SK-N-SH (cell line): ENCODE results near the gene ASH1L. TPM values are rescaled to one million over a fixed set of nuclear protein-coding genes. Genes with fewer than 3 reads are reported as not detected.
"Not testable (repeated sequence)": the region's sequence is repeated elsewhere in the genome, so short reads cannot be mapped to it uniquely, and the experiment has no call there.

Source experiments
- CTCF ChIA-PET: fragments of 300-600, 350-600 bp; formaldehyde crosslinking; extraction: SDS; loops from one replicate; lab custom pipeline; 2021; lab: Yijun Ruan, JAX
- POLR2A ChIA-PET: fragments of 350-600 bp; sonication (Branson Sonifier 250); formaldehyde crosslinking; extraction: SDS; loops from one replicate; lab custom pipeline; 2020; ENCODE audit warnings: antibody characterized with exemption, inconsistent platforms; lab: Yijun Ruan, JAX
- DNase-seq: peaks from one replicate; pipeline ENCODE4 v3.0.0; 2012
- H2AFZ ChIP-seq: fragments of 200-600 bp; sonication (generic); 2 replicates; pipeline ENCODE4 v1.8.1; 2016; ENCODE audit warnings: antibody characterized with exemption, mild to moderate bottlenecking, low read depth
- H3F3A ChIP-seq: fragments of 200-600 bp; sonication (generic); replicated peaks from 2 replicates; pipeline ENCODE3; 2016; ENCODE audit warnings: antibody characterized with exemption, mild to moderate bottlenecking; ENCODE audit not compliant: insufficient read depth
- H3K27ac ChIP-seq, 2 experiments: fragments of 200-500 bp in 1 of 2; fragments of 200-600 bp in 1 of 2; sonication (Bioruptor generic) in 1 of 2; sonication (generic), shearing (Covaris generic) in 1 of 2; 2 replicates each; pipeline versions ENCODE4 v1.5.1 to v1.6.1; 2014 to 2016; ENCODE audit warnings: low read depth in 2 of 2, inconsistent platforms in 1 of 2, low read length in 1 of 2, mild to moderate bottlenecking in 1 of 2, mixed read lengths in 1 of 2
- H3K27me3 ChIP-seq: fragments of 200-600 bp; sonication (generic), shearing (Covaris generic); 2 replicates; pipeline ENCODE4 v1.6.1; 2016; ENCODE audit warnings: mixed run types; ENCODE audit not compliant: insufficient read depth
- H3K36me3 ChIP-seq, 2 experiments: fragments of 200-500 bp in 1 of 2; fragments of 200-600 bp in 1 of 2; sonication (Bioruptor generic) in 1 of 2; sonication (generic) in 1 of 2; replicated peaks in 1 of 2; 2 replicates each; pipeline versions ENCODE3 to v1.5.1; 2014 to 2016; ENCODE audit warnings: low read length in 1 of 2, mild to moderate bottlenecking in 1 of 2; ENCODE audit not compliant: insufficient read depth in 2 of 2, control insufficient read depth in 1 of 2
- H3K4me1 ChIP-seq, 2 experiments: fragments of 200-500 bp in 1 of 2; fragments of 200-600 bp in 1 of 2; sonication (Bioruptor generic) in 1 of 2; sonication (generic), shearing (Covaris generic) in 1 of 2; 2 replicates each; pipeline versions ENCODE4 v1.5.1 to v1.6.1; 2014 to 2016; ENCODE audit warnings: low read depth in 1 of 2, low read length in 1 of 2, mixed run types in 1 of 2; ENCODE audit not compliant: insufficient read depth in 2 of 2, control insufficient read depth in 1 of 2
- H3K4me2 ChIP-seq: fragments of 200-600 bp; sonication (generic), shearing (Covaris generic); 2 replicates; pipeline ENCODE4 v1.6.1; 2017; ENCODE audit warnings: mixed run types
- H3K4me3 ChIP-seq, 2 experiments: fragments of 200-500 bp in 1 of 2; fragments of 200-600 bp in 1 of 2; sonication (Bioruptor generic) in 1 of 2; sonication (generic), shearing (Covaris generic) in 1 of 2; 2 replicates each; pipeline versions ENCODE4 v1.5.1 to v1.8.1; 2014 to 2016; ENCODE audit warnings: low read depth in 2 of 2, inconsistent platforms in 1 of 2, low read length in 1 of 2, mild to moderate bottlenecking in 1 of 2, mixed read lengths in 1 of 2, moderate library complexity in 1 of 2
- H3K79me2 ChIP-seq: fragments of 200-600 bp; sonication (generic); 2 replicates; pipeline ENCODE4 v1.8.1; 2017; ENCODE audit warnings: mild to moderate bottlenecking; ENCODE audit not compliant: insufficient read depth
- H3K9ac ChIP-seq: fragments of 200-600 bp; sonication (generic); 2 replicates; pipeline ENCODE4 v1.6.1; 2017; ENCODE audit warnings: mixed run types
- H3K9me2 ChIP-seq: fragments of 200-600 bp; sonication (generic); 2 replicates; pipeline ENCODE4 v1.6.1; 2017; ENCODE audit warnings: mixed run types
- H3K9me3 ChIP-seq: fragments of 200-600 bp; sonication (generic); 2 replicates; pipeline ENCODE4 v1.6.1; 2017; ENCODE audit warnings: mixed run types, mild to moderate bottlenecking, moderate library complexity
- H4K20me1 ChIP-seq: fragments of 200-600 bp; sonication (generic); 2 replicates; pipeline ENCODE4 v1.6.1; 2017; ENCODE audit warnings: mild to moderate bottlenecking, mixed run types; ENCODE audit not compliant: insufficient read depth
- CHD2 ChIP-seq: fragments of 150-350 bp; IDR thresholded peaks from 2 replicates; pipeline ENCODE4 v1.6.1; 2018; ENCODE audit warnings: low read length; ENCODE audit not compliant: partially characterized antibody
- EP300 ChIP-seq, 2 experiments: IDR thresholded peaks; 2 replicates each; pipeline versions ENCODE4 v1.4.0 to v1.6.1; 2012; ENCODE audit warnings: borderline replicate concordance in 1 of 2, low read depth in 1 of 2, low read length in 1 of 2
- EZH2phosphoT487 ChIP-seq: fragments of 200-600 bp; sonication (generic); IDR thresholded peaks from 2 replicates; pipeline ENCODE4 v1.6.1; 2017; ENCODE audit warnings: low read depth, mixed run types, mild to moderate bottlenecking, antibody characterized with exemption, moderate library complexity, borderline replicate concordance
- FOXJ3 ChIP-seq: sonication (generic); formaldehyde crosslinking; IDR thresholded peaks from 2 replicates; pipeline ENCODE4 v1.5.1; 2020; ENCODE audit warnings: mild to moderate bottlenecking, missing genetic modification reagents
- GABPA ChIP-seq: IDR thresholded peaks from 2 replicates; pipeline ENCODE4 v1.4.0; 2012; ENCODE audit warnings: low read depth, mild to moderate bottlenecking
- NFIC ChIP-seq: IDR thresholded peaks from 2 replicates; pipeline ENCODE4 v1.4.0; 2012; ENCODE audit warnings: borderline replicate concordance
- RAD21 ChIP-seq: IDR thresholded peaks from 2 replicates; pipeline ENCODE4 v1.6.1; 2012; ENCODE audit warnings: mild to moderate bottlenecking, low read length
- RXRA ChIP-seq: IDR thresholded peaks from 2 replicates; pipeline ENCODE4 v1.4.0; 2012; ENCODE audit warnings: low read depth, mild to moderate bottlenecking, borderline replicate concordance
- SIN3A ChIP-seq: IDR thresholded peaks from 2 replicates; pipeline ENCODE4 v1.6.1; 2012; ENCODE audit warnings: low read depth, mild to moderate bottlenecking, low read length, moderate library complexity, borderline replicate concordance
- TEAD4 ChIP-seq: IDR thresholded peaks from 2 replicates; pipeline ENCODE4 v1.4.0; 2012; ENCODE audit warnings: mild to moderate bottlenecking, borderline replicate concordance; ENCODE audit not compliant: insufficient read depth
- WGBS: methylation state at CpG from one replicate; pipeline ENCODE4 v1.1.6; 2017; ENCODE audit warnings: low lambda C conversion rate; 5-methylcytosine and 5-hydroxymethylcytosine counted together
- polyA plus RNA-seq, 3 experiments: library from polyadenylated mRNA; depleted of rRNA; stranded (reverse); fragments of >200 nt; gene quantifications; 2 replicates each; pipeline ENCODE4 v1.2.3, GENCODE V29; 2012
- TF ChIP-seq, protein P1 (sequence below): fragments of 150-350 bp; IDR thresholded peaks from 2 replicates; pipeline ENCODE4 v1.6.1; 2016; ENCODE audit warnings: mild to moderate bottlenecking, low read depth, low read length
- TF ChIP-seq, protein P2 (sequence below): fragments of 200-600 bp; sonication (generic); IDR thresholded peaks from 2 replicates; pipeline ENCODE4 v1.6.1; 2017; ENCODE audit warnings: antibody characterized with exemption, mild to moderate bottlenecking, moderate library complexity
- TF ChIP-seq, protein P3 (sequence below): IDR thresholded peaks from 2 replicates; pipeline ENCODE4 v1.4.0; 2012; ENCODE audit warnings: low read depth

Gene ASH1L
- polyA plus RNA-seq, 1 of the 3 experiments (the other 2 are of a cell fraction), result 13.4 TPM

DNA sequence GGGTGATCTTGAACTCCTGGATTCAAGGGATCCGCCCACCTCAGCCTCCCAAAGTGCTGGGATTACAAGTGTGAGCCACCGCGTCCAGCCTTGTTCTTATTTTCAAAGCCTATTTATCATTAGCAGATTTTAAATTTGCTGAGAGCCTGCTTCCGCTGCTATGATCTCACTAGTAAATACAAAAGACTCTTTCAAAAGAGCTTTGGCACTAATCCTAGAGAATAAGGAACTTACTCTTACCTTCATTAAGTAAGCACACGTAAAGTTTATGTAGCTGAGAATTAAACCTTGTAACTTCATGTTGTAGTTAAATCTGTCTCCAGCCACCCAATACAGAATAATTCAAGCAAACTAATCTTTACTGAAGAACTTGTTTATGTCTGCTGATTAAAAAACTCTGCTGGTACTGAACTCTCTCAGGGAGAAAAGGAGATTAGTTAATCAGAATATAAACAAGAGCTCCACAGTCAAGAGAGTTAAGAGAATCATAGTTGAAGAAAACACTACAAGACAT is 169.6 kb downstream of the ASH1L start:
- no peaks in the 10 kb centered on the region for H3K9me3 ChIP-seq
- POLR2A ChIA-PET, result no interaction called here
- no peaks in the 10 kb centered on the region for H3K9me2 ChIP-seq
- TF ChIP-seq TEAD4 (no peak), SIN3A (no peak), CHD2 (no peak), EZH2phosphoT487 (no peak)
- H3K9ac ChIP-seq, result no peak overlapping the region
- no peaks in the 10 kb centered on the region for H3K4me1 ChIP-seq
- peaks cover 14 to 37% of the 10 kb centered on the region in 2 experiments for H3K36me3 ChIP-seq
- no peaks in the 10 kb centered on the region; the same call in 1 of the 2 replicates for H3K79me2 ChIP-seq
- WGBS, result 97% methylated on average over 5 of the region's 5 CpGs
- H4K20me1 ChIP-seq, result no peaks in the 10 kb centered on the region; the same call in 1 of the 2 replicates
- no peak overlapping the region for H2AFZ ChIP-seq
- no peak overlapping the region for H3K27ac ChIP-seq
- CTCF ChIA-PET, result interaction anchor here (0.6 to 1.2 kb wide), 2 partner anchors 111 to 117 kb away, joined by 3 read pairs; no protein-coding TSS in a partner anchor
- DNase-seq, result no peak
- H3F3A ChIP-seq, result peaks cover 9% of the 10 kb centered on the region
- no peak overlapping the region for H3K4me2 ChIP-seq
- no peak overlapping the region for H3K4me3 ChIP-seq
- no peaks in the 10 kb centered on the region for H3K27me3 ChIP-seq

DNA sequence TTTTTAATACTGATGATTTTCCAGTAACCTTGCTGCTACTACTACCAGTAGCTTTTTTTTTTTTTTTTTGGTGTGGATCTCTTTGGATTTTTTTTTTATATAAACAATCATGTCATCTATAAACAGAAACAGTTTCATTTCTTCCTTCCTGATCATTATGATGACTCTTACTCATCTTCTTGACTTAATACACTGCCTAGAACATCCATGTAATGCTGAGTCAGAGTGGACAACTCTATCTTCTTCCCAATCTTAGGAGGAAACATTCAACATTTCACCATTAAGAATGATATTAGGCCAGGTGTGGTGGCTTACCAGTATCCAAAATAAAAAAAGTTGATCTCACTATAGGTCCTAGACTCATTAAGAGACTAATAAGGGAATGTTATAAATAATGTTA is 172.8 kb downstream of the ASH1L start:
- H4K20me1 ChIP-seq, result no peaks in the 10 kb centered on the region
- H3K9me3 ChIP-seq, result no peaks in the 10 kb centered on the region
- peaks cover 9% of the 10 kb centered on the region for H3F3A ChIP-seq
- no peak for TF ChIP-seq TEAD4
- TF ChIP-seq, protein P1, sequence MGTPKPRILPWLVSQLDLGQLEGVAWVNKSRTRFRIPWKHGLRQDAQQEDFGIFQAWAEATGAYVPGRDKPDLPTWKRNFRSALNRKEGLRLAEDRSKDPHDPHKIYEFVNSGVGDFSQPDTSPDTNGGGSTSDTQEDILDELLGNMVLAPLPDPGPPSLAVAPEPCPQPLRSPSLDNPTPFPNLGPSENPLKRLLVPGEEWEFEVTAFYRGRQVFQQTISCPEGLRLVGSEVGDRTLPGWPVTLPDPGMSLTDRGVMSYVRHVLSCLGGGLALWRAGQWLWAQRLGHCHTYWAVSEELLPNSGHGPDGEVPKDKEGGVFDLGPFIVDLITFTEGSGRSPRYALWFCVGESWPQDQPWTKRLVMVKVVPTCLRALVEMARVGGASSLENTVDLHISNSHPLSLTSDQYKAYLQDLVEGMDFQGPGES, result no peak
- no peak for TF ChIP-seq EP300 (IDR thresholded peaks at IDR 0.05; ENCODE audit: borderline replicate concordance in 1 of 2, low read depth in 1 of 2, low read length in 1 of 2)
- no peak for TF ChIP-seq NFIC
- no peak for TF ChIP-seq GABPA
- no peak for TF ChIP-seq RAD21
- TF ChIP-seq, protein P2, sequence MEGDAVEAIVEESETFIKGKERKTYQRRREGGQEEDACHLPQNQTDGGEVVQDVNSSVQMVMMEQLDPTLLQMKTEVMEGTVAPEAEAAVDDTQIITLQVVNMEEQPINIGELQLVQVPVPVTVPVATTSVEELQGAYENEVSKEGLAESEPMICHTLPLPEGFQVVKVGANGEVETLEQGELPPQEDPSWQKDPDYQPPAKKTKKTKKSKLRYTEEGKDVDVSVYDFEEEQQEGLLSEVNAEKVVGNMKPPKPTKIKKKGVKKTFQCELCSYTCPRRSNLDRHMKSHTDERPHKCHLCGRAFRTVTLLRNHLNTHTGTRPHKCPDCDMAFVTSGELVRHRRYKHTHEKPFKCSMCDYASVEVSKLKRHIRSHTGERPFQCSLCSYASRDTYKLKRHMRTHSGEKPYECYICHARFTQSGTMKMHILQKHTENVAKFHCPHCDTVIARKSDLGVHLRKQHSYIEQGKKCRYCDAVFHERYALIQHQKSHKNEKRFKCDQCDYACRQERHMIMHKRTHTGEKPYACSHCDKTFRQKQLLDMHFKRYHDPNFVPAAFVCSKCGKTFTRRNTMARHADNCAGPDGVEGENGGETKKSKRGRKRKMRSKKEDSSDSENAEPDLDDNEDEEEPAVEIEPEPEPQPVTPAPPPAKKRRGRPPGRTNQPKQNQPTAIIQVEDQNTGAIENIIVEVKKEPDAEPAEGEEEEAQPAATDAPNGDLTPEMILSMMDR, result no peak
- no peak for TF ChIP-seq FOXJ3 (CRISPR knock-in tag)
- no peak for TF ChIP-seq SIN3A
- no peak for TF ChIP-seq EZH2phosphoT487
- TF ChIP-seq CHD2, result no peak
- TF ChIP-seq RXRA, result no peak
- TF ChIP-seq, protein P3, sequence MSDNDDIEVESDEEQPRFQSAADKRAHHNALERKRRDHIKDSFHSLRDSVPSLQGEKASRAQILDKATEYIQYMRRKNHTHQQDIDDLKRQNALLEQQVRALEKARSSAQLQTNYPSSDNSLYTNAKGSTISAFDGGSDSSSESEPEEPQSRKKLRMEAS, result no peak
- no peaks in the 10 kb centered on the region for H3K27me3 ChIP-seq
- peaks cover 12 to 42% of the 10 kb centered on the region in 2 experiments for H3K36me3 ChIP-seq
- no peak overlapping the region for H3K4me3 ChIP-seq
- H3K9me2 ChIP-seq, result no peaks in the 10 kb centered on the region
- H3K79me2 ChIP-seq, result no peaks in the 10 kb centered on the region; the same call in 1 of the 2 replicates
- H3K9ac ChIP-seq, result no peak overlapping the region
- ChIA-PET POLR2A (no interaction called here), CTCF (no interaction called here)
- H3K4me2 ChIP-seq, result no peak overlapping the region
- no peaks in the 10 kb centered on the region for H3K4me1 ChIP-seq
- no peak overlapping the region for H2AFZ ChIP-seq
- H3K27ac ChIP-seq, result no peak overlapping the region
- DNase-seq, result no peak

DNA sequence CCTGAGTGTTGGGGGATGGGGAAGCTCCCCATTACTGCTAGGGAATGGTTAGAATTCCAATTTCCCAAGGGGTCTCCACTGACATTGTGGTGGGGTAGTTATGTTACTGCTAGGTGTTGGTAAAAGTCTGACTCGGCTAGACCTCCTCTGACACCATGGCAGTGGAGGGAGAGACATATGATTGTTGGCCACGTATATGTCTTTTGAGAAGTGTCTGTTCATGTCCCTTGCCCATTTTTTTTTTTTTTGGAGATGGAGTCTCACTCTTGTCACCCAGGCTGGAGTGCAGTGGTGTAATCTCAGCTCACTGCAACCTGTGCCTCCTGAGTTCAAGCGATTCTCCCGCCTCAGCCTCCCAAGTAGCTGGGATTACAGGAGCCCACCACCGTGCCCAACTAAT is 176.8 kb downstream of the ASH1L start:
- DNase-seq, H3K9me3 ChIP-seq, POLR2A ChIA-PET, H3K27me3 ChIP-seq, H3K9ac ChIP-seq, H4K20me1 ChIP-seq, CTCF ChIA-PET, H3K4me1 ChIP-seq, H3K79me2 ChIP-seq, H3K4me2 ChIP-seq, H3K27ac ChIP-seq, H3K4me3 ChIP-seq, H3F3A ChIP-seq, H2AFZ ChIP-seq, H3K9me2 ChIP-seq: not testable (repeated sequence)
- peaks cover 0 to 40% of the 10 kb centered on the region in 2 experiments for H3K36me3 ChIP-seq
- 98% methylated on average over 5 of the region's 5 CpGs for WGBS
